PFSK-1 (cell line): ENCODE data around the gene MRGPRG.

Experiments used
- POLR2AphosphoS5 ChIP-seq: IDR thresholded peaks from 2 replicates; pipeline ENCODE4 v1.6.1; 2012; ENCODE audit warnings: low read depth, mild to moderate bottlenecking, control low read depth, low read length, moderate library complexity
- TF ChIP-seq, protein P1 (sequence below), 2 experiments: IDR thresholded peaks; 2 replicates each; pipeline versions ENCODE4 v1.6.1 to v1.8.0; 2011 to 2012; ENCODE audit warnings: low read depth in 2 of 2, low read length in 2 of 2, control low read depth in 1 of 2, inconsistent platforms in 1 of 2, mild to moderate bottlenecking in 1 of 2, moderate library complexity in 1 of 2; ENCODE audit not compliant: insufficient read depth in 1 of 2

DNA sequence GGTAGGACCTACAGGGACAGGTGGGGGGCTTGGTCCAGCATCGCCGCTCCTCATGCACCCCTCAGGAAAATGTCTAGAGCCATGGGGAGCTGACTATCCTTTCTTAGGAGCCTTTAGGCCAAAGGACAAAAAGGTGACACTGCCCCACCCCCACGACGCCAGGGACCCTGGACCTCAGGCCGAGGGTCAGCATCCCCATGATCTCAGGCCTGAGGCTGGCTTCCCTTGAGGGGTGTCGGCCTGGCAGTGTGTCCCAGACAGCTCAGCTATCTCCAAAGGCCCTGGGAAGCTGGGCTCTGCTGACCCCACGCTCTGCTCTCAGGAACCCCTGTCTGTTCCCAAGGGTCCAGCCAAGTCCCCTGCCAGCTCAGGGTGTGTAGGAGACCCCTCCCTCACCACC is 16.3 kb downstream of the MRGPRG start:
- TF ChIP-seq POLR2AphosphoS5: no peak
- TF ChIP-seq, protein P1, sequence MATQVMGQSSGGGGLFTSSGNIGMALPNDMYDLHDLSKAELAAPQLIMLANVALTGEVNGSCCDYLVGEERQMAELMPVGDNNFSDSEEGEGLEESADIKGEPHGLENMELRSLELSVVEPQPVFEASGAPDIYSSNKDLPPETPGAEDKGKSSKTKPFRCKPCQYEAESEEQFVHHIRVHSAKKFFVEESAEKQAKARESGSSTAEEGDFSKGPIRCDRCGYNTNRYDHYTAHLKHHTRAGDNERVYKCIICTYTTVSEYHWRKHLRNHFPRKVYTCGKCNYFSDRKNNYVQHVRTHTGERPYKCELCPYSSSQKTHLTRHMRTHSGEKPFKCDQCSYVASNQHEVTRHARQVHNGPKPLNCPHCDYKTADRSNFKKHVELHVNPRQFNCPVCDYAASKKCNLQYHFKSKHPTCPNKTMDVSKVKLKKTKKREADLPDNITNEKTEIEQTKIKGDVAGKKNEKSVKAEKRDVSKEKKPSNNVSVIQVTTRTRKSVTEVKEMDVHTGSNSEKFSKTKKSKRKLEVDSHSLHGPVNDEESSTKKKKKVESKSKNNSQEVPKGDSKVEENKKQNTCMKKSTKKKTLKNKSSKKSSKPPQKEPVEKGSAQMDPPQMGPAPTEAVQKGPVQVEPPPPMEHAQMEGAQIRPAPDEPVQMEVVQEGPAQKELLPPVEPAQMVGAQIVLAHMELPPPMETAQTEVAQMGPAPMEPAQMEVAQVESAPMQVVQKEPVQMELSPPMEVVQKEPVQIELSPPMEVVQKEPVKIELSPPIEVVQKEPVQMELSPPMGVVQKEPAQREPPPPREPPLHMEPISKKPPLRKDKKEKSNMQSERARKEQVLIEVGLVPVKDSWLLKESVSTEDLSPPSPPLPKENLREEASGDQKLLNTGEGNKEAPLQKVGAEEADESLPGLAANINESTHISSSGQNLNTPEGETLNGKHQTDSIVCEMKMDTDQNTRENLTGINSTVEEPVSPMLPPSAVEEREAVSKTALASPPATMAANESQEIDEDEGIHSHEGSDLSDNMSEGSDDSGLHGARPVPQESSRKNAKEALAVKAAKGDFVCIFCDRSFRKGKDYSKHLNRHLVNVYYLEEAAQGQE (IDR thresholded peaks at IDR 0.05; ENCODE audit: insufficient read depth in 1 of 2, low read depth in 2 of 2, low read length in 2 of 2): no peak
